MV-4-11 (cell line): Measurements from ENCODE around the gene LAGE3.
A peak's percentile ranks its signal among the peaks of the same experiment; 100 is the strongest.

ENCODE experiments used
- DNase-seq: peaks from one replicate; lab custom pipeline; 2025; lab: John Stamatoyannopoulos, UW

Gene LAGE3

GRCh38 chrX:154478728-154479622 lies at the start of gene LAGE3:
Gene LAGE3, minus strand, starts transcription at chrX:154479281. Its CDS starts 366 bp downstream, at chrX:154478915.
- peak; percentile 87 for DNase-seq

- DNase-seq: peak; percentile 74
Measured at GRCh38 chrX:154526901-154527675, 48.0 kb upstream of the LAGE3 start.

- peak; percentile 3 for DNase-seq
Measured at GRCh38 chrX:154525606-154526490, 46.8 kb upstream of the LAGE3 start.

GRCh38 chrX:154519389-154519788 lies 40.3 kb upstream of the LAGE3 start:
- DNase-seq: no peak

GRCh38 chrX:154517101-154517781 lies 38.2 kb upstream of the LAGE3 start:
- no peak for DNase-seq

GRCh38 chrX:154516656-154517100 lies 37.6 kb upstream of the LAGE3 start:
- no peak for DNase-seq

GRCh38 chrX:154515966-154516655 lies 37.0 kb upstream of the LAGE3 start, which contains the start of gene FAM3A:
Gene FAM3A, minus strand, starts transcription at chrX:154516232. Its CDS starts 460 bp downstream, at chrX:154515772.
- DNase-seq: peak; percentile 79

- DNase-seq: no peak
Measured at GRCh38 chrX:154515090-154515965, 36.2 kb upstream of the LAGE3 start.

- no peak for DNase-seq
Measured at GRCh38 chrX:154513716-154514115, 34.6 kb upstream of the LAGE3 start.

GRCh38 chrX:154512879-154513553 lies 33.9 kb upstream of the LAGE3 start:
- DNase-seq: no peak

- no peak for DNase-seq
Measured at GRCh38 chrX:154511761-154512160, 32.7 kb upstream of the LAGE3 start.

- DNase-seq: no peak
Measured at GRCh38 chrX:154509455-154509854, 30.4 kb upstream of the LAGE3 start.

GRCh38 chrX:154508384-154508745 lies 29.3 kb upstream of the LAGE3 start:
- no peak for DNase-seq

- no peak for DNase-seq
Measured at GRCh38 chrX:154507673-154508383, 28.7 kb upstream of the LAGE3 start.

- no peak for DNase-seq
Measured at GRCh38 chrX:154506483-154507332, 27.6 kb upstream of the LAGE3 start.

- peak; percentile 62 for DNase-seq
Measured at GRCh38 chrX:154505734-154506133, 26.7 kb upstream of the LAGE3 start.

- DNase-seq: no peak
Measured at GRCh38 chrX:154502989-154503388, 23.9 kb upstream of the LAGE3 start.
